LHCN-M2 (cell line): Measurements from ENCODE around the gene L3MBTL4. TPM values are rescaled to one million over a fixed set of nuclear protein-coding genes. Genes with fewer than 3 reads are reported as not detected.

Experiments
- DNase-seq: peaks from one replicate; pipeline ENCODE4 v3.0.0-alpha.2; 2012; ENCODE audit warnings: low read depth
- total RNA-seq: library from RNA; depleted of rRNA; stranded (reverse); fragments of >200 nt; gene quantifications from 2 replicates; pipeline ENCODE4 v1.2.3, GENCODE V29; 2014

Gene L3MBTL4
- total RNA-seq, 1 experiment from 2014 or later, result not detected

DNA sequence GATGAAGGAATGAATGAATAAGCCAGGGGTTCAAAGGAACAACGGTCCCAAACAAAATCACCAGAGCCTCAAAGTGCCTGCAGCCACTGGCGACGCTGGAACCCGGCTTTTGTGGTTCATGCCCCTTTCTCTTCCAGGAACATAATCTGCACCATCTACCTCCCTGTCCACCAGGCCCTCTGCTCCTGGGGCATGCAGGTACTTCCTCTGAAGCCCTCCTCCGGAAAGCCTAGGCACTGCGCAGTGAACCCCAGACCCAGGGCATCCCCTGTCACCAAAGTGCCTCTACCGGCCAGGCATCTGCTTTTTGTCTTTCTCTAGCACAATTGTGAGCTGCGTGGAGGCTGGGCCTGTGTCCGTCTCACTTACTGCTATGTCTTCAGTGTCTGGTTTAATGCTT lies 420.8 kb downstream of the L3MBTL4 start:
- DNase-seq, result no peak

DNA sequence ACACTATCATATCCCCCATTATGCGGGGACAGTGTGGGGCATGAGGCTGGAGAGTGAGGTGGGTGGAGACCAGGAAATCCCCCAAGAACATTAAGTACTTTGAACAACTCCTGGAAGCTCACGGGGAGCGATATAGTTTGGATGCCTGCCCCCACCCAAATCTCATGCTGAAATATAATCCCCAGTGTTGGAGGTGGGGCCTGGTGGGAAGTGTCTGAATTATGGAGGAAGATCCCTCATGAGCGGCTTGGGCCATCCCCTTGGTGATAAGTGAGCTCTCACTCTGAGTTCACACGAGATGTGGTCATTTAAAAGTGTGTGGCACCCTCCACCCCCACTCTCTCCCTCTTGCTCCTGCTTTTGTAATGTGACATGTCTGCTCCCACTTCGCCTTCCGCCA lies 422.3 kb downstream of the L3MBTL4 start:
- no peak for DNase-seq

DNA sequence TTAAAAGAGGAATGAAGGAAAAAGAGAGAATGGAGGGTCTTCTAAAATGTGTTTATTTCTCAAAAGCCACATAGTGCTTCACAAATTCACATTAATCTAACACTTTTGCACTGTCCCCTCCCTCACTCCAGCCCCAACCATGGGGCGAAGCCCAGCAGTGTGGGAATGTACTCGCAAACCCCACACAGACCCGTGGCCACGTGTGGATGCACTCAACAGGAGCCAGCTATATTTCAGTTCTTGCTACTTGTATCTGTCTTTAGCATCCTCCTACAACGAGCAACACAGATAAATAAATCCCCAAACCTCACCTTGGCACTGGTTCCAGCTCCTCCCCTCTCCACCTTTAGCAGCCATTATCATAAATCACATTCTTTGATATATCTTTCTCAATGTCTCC lies 427.5 kb downstream of the L3MBTL4 start:
- no peak for DNase-seq

DNA sequence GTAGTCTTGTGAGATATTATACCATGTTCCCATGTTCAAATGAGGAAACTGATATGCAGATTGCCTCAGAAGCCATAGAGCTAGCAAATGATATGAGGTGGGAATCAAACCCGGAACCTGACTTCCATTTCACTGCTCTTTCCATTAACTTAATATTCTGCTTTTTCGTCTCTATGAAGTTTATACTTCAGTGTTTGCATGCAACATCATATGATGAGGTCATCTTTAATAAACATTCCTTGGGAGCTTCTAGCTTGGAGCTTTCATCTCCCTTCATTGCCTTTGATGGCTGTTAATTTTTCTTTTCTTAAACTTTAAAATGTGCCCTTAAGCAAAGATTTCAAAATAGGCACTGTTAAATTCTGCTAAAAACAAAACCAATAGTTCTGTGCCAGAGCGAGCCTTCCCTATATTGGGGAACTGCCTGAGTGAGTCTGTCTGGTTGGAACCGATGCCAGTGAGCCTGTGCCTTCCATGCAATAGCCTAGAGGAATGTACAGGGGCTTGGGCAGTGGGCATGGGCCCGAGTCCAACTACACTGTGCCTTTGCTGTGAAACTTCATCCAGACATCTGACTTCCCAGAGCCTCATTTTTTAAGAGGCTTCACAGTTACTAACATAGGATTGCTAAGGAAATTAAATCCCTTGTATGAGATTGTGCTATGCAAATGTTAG lies 428.3 kb downstream of the L3MBTL4 start:
- no peak for DNase-seq

DNA sequence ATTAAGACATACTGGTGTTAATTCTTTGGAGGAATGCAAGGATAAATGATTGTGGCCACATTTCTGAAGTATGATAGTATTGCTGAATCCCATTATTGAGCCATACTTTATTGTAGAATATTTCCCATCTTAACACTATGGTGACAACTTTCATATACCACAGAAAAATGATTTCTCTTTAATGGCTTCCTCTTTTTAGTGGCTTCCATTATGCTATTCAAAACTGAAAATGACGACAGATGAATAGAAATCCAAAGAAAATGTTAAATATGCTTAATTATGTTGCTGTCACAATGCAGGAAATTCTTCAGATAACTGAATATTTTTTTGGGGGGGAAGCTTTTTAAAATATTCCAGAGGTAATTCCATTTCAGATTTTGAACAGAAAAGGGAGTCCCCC lies 430.5 kb downstream of the L3MBTL4 start:
- DNase-seq, result no peak

DNA sequence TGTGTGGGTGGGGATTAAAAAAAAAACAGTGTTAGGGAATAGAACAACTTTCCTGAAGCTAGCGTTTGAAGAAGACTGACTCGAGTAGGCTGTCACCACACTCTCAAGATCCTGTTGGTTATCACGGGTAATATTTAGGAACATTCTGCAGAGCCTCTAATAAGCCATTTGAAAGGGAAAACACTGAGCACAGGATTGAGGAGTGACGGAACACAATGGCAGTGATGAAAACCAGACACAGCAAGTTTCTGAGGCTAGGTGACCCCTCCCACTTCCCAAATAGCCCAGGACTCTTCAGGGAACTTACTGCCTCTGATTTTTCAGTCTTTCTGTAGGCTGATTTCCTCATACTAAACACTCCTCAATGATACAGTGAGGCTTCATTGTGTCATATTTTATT lies 431.2 kb downstream of the L3MBTL4 start:
- no peak for DNase-seq

DNA sequence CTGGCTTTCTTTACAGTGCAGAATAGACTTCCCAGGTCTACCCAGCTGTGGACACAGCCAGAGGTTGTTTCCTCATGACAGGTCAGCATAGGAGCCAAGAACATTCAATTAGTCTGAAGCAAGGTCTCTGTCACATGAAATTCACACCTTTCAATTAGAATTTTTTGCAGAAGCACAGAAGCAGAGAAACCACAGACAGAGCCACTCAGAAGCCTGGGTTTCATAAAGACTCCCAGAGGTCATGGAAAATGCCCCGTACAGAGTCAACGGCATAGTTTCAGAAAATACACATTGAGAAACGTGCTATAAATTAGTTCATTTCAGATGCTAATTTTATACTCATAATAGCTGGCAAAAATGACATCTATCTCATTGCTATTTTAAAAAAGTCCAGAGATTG lies 432.4 kb downstream of the L3MBTL4 start:
- DNase-seq, result no peak

DNA sequence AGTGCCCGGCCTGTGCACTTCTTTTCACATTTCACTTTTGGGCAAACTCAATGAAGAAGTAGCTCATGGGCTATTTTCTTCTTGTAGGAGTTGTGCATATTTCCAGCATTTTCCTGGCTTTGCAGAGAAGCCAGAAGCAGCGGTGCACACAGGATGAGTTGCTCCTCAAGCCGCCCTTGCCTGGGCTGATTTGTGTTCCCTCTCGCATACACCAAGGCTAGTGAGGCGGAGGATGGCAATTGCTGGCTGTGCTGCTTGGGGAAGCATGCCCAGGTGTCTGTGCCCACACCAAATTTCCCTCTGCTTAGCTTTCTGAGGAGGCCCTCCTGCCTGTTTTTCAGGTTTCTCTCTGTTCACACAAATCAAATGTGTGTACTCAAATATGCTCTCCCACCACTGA lies 434.0 kb downstream of the L3MBTL4 start:
- no peak for DNase-seq

DNA sequence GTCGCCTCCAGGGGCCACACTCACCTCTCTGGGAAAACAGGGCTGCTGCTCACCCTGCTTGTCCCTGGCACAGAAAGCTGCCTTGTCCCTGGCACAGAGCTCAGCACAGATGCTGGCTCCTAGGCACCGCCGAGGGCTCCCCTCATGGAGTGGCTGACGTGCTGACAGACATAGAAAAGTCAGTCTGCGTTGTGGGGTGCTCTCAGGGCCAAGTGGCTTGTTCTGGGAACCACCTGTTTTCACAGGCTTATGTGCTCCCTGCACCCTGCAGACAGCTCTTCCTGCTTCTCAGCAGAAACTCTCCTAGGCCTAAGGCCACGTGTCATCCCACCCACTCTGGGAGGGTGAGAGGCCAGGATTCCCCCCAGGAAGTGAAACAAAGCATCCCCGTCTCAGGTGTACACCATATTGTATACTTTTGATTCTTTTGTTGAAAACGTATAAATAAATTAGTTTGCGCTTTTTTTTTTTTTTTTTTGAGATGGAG lies 434.7 kb downstream of the L3MBTL4 start:
- no peak for DNase-seq

DNA sequence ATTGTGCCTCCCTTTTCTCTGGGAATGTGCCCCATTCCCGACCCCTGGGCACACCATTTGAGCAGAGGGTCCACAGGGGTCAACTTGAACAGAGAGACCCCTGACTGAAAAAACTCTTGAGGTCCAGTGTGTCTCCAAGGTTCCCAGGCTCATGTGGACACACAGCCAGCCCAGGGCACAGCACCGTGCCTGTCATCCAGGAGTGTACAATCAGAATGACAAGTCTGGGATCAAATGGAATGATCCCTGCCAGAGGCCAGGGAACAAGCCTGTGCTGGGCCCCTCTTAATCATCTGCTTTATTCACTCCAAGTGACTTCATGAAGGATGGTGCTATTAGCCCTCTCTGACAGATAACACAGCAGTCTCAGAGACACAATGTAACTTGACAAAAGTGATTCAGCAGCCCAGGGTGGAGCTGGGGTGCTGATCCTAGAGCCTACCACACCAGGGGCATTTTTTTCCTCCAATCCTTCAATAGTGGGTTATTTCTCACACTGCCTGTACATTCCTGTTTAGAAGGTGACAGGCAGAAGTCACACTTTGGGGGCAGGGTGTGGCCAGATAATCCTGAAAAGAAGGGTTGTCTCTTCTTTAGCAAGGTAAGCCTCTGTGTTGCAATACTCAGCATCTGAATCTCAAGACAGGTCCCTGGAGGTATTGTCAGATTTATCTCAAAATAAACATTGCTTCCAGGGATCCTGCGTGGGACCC lies 435.4 kb downstream of the L3MBTL4 start:
- DNase-seq, result no peak

DNA sequence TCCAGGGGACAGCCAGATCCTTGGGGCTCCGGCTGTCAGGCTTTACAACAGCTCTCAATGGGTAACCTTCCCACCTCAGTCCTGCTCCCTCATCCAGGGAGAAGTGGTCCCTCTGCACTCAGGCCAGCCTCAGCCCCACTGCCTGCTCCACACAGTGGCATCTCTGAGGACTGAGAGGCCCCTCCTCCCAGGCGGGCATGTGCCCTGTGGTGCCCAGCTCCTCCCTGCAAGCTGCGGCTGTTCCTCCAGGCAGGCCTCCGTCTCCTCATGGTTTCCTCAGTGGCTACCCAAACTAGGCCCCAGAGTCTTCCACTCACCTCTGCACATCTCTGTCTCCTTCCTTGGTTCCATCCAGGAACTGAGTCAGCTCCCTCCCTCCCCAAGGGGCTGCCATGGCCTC lies 437.7 kb downstream of the L3MBTL4 start:
- DNase-seq, result no peak

DNA sequence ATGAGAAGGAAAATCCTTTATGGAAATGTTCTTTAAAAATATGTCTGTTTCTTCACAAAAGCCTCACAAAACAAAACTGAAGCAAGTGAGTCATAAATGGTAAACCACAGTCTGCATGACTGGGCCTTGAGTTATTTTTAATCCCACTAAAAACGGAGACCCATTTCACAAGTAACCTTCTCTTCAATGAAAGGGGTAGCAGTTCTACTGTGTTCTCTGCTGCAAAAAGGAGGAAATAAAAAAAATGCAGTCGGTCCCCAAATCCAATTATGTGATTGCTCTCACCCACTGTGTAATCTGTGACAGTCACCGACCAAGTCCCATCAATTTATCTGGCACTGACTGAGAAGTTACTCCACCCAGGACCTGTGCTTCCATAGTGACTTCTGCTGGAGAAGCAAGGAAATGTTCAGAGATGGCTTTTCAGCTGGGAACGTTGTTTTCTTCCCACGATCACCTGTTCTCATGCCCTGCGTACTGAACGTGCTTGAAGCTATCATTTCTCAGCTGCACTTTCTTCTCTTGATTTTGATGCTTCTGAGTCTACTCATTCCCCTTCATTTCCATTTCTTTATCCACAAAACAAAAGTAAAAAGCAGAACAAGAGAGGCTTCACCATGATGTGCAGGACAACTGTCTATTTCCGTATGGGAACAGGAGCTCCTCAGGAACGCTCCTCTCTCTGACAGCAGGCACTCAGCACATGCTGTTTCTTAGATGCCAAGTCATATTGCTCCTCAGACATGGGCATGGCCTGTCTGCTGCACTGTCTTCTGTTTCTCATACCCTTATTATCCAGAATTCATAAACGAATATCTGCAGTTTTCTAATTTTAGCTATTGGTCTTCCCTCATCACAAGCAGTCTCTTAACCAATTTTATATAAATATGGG lies 439.4 kb downstream of the L3MBTL4 start:
- DNase-seq, result peak; percentile 13

DNA sequence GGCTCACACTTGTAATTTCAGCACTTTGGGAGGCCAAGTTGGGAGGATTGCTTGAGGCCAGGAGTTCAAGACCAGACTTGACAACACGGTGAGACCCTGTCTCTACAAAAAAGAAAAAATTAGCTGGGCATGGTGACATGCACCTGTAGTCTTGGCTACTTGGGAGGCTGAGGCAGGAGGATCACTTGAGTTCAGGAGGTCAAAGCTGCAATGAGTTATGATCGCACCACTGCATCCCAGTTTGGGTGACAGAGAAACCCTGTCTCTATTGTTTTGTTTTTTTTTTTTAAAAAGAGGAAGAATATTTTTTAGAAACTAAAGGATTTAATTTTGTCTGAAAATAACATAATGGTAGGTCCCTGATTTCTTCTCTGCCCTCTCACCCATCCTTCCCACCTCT lies 440.0 kb downstream of the L3MBTL4 start:
- DNase-seq, result no peak

DNA sequence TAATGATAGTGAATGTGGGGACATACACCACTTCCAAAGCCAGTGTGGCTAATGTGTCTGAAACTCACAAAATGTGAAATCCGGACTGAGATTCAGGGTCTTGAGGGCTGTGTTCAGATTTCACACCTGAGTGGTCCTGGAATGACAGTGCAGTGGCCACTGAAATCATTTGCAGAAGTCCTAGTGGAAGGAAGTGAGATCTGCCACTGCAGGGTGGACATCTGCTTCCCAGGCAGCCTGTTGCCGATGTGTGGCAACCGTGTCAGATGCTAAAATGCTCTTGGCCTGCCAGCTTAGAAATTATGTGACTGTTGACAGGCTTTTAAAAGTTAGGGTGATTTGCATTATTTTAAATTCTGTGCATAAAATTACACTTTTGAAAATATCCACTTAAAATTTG lies 441.6 kb downstream of the L3MBTL4 start:
- DNase-seq, result no peak

DNA sequence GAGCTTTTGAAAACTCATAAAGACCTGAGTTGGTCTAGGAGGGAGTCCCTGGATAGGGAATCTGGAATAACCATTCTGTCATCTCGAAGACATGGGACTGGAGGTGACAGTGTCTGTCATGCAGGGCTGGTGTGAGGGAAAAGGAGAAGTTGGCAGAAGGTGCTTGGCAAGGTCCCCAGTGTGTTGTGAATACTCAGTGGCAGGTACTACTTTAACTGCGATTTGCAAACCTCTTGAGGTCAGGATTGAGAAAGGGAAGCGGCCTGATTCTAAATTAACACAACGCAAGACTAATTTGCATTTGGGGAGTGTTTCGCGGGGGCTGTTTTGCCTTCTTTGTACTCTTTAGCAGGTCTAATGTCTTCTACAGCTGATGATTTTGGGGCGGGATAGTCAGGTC lies 442.4 kb downstream of the L3MBTL4 start:
- DNase-seq, result no peak

DNA sequence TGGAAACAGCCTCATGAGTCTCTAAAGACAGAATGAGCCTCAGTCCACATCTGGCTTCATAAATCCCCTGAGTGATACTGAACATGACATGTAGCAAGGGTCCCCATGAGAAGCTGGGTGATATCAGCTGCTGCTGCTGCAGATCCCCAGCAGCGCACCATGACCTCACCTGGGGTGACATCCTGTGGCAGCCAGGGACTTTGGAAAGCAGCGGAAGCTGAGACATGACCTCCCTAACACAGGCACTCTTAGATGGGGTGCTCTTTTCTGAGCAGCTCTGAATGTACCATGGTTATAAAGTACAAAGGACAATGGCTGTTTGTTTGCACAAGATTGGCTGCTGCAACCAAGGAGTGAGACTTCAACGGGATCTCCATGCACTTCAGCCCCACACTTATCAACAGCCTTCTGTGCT lies 444.7 kb downstream of the L3MBTL4 start:
- no peak for DNase-seq

DNA sequence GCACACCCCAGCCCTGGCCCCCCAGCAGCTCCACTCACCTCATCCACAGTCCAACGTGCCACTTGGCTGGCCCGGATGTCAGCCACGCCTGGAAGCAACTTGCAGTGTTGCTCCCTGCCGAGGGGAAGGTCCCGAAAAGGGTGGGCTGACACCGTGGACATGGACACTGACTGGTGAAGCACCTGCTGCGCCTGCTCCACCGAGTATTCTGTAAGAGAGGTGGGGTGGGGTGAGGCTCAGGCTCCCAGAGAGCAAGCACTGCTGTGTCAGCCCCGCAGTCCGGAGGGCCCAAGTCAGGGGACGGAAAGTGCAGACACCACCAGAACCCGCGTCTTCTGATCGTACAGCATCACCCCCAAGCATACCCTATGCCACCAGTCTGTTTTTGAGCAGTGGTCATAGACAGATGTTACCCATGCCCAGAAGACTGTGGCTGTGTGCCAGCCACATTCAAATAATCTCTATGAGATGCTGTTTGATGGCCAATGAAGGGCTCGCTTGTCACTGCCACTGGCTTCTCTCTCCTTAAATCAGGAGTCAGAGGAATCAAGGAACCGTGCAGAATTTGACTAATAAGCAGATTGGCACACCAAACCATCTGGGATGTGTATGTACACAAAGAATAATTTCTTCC lies 445.2 kb downstream of the L3MBTL4 start:
- no peak for DNase-seq

DNA sequence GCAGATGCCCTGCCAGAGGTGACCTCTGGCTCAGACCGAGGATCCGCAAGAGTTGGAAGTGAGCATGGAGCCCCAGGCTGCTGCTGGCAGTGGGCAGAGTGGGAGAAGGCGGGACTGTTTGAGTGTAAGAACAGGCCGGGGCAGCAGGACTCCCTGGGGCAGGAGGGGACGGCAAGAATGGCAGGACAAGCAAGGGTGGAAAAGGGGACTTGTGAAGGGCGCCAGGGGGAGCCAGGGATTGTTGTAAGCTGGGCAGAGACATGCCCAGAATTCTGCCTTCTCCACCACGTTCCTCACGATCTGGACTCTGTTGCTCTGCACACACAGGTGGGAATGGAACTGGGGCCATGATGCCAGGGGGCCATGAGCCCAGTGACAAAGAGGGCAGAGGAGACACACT lies 447.0 kb downstream of the L3MBTL4 start:
- no peak for DNase-seq

DNA sequence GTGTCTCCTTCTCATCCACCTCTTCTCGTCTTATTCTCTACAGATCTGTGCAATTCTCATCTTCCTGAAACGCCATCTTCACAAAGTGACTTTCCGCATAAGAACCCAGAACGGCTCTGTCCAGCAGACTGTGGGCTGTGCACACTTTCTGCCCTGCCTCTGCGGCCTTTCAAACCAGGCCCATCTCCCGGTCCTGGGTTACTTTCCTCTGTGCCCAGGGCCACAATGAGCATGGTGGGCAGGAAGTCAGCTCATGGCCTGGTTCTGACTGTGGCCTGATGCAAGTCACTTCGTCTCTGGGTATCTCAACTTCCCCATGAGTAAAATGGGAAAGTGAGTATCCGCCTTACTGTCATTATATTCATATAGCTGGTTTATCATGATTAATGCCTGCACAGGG lies 447.7 kb downstream of the L3MBTL4 start:
- DNase-seq, result no peak

DNA sequence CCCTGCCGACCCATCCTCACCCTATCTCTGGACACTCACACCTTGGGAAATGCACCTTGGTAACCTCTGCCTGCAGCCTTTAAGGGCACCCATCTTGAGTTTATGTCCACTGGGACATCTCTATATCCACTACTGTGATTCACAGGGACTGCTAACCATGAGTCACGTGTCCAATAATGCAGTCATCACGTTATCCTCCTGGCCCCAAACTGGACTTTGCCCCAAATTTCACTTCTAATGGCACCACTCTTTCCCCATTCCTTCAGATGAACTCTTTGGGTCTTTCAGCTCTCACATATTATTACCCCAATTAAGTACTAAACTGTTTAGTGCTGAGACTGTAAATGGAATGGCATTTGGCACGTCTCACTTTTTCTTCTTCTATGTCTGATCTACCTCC lies 448.2 kb downstream of the L3MBTL4 start:
- DNase-seq, result no peak

DNA sequence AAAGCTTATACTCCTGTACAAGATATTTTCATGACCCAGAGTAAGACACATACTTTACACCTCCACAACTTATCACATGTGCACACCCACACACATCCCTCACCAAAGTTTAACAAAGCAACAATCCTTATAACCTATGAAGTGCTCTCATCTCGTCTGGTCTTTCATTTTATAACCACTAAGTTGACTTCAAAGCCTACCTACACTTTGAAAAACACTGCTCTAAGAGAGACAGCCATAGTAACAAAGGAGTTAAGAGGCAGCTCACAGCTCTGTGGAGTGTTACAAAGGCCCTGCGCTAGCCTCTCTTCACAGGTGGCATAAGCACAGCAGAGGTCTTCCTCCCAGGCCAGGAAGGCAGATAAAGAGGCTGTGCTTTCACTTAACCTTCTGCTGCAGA lies 449.7 kb downstream of the L3MBTL4 start:
- DNase-seq, result no peak

DNA sequence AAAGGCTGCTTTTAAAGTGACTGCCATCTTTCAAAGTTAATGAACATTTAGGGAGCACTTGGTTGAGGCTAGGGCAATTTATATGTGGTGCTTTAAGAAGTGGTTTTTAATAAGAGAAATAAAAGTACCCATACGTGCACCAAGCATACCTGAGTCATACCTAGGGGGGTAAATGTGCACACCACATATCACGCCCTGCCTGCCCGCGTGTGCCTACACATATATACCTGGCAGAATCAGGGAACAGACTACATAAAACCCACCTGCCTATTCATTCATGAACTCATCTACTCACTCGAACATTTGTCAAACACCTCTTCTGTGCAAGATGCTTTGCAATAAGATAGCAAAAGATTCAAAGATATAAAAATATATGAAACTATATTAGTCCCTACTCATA lies 450.1 kb downstream of the L3MBTL4 start:
- DNase-seq, result no peak
